CD14-positive monocyte (primary cell): ENCODE results near the gene RHCG. TPM values are rescaled to one million over a fixed set of nuclear protein-coding genes. Genes with fewer than 3 reads are reported as not detected.

Experiments
- DNase-seq, 3 donors: peaks; one replicate each; pipeline ENCODE4 v3.0.0-alpha.2; 2011 to 2022
- H2AFZ ChIP-seq: 2 replicates; pipeline ENCODE4 v1.6.0; 2012; ENCODE audit warnings: mild to moderate bottlenecking, low read depth, low read length, inconsistent platforms; ENCODE audit not compliant: insufficient read depth, poor library complexity, severe bottlenecking
- H3K27ac ChIP-seq, 2 donors: 1 replicate in 1 of 2; 2 replicates in 1 of 2; pipeline ENCODE4 v1.5.1; 2012 to 2013; ENCODE audit warnings: low read length in 2 of 2, control low read depth in 1 of 2, inconsistent platforms in 1 of 2, low read depth in 1 of 2, mild to moderate bottlenecking in 1 of 2
- H3K27me3 ChIP-seq, 2 donors: one replicate each; pipeline versions ENCODE4 v1.6.0 to v1.6.1; 2011 to 2013; ENCODE audit warnings: low read length in 2 of 2; ENCODE audit not compliant: control insufficient read depth in 2 of 2, insufficient read depth in 2 of 2
- H3K36me3 ChIP-seq, 2 donors: replicated peaks in 1 of 2; 1 replicate in 1 of 2; 2 replicates in 1 of 2; pipeline versions ENCODE4 v1.5.1 to v1.6.1; 2012 to 2013; ENCODE audit warnings: low read length in 2 of 2, control low read depth in 1 of 2, inconsistent platforms in 1 of 2, mild to moderate bottlenecking in 1 of 2; ENCODE audit not compliant: insufficient read depth in 2 of 2, control insufficient read depth in 1 of 2
- H3K4me1 ChIP-seq, 2 donors: 1 replicate in 1 of 2; 2 replicates in 1 of 2; pipeline versions ENCODE4 v1.5.1 to v1.6.1; 2012 to 2013; ENCODE audit warnings: low read length in 2 of 2, control low read depth in 1 of 2, inconsistent platforms in 1 of 2, mild to moderate bottlenecking in 1 of 2, moderate library complexity in 1 of 2; ENCODE audit not compliant: insufficient read depth in 2 of 2, control insufficient read depth in 1 of 2
- H3K4me2 ChIP-seq: replicated peaks from 2 replicates; pipeline ENCODE3; 2012; ENCODE audit warnings: low read length, moderate library complexity, mild to moderate bottlenecking; ENCODE audit not compliant: poor library complexity, severe bottlenecking; ENCODE audit errors: extremely low read depth
- H3K4me3 ChIP-seq, 3 experiments: fragments of 200-600 bp in 1 of 3; sonication (generic) in 1 of 3; replicated peaks in 1 of 3; 1 replicate in 2 of 3; 2 replicates in 1 of 3; pipeline ENCODE4 v1.5.1; 2011 to 2013; ENCODE audit warnings: low read length in 3 of 3, mild to moderate bottlenecking in 3 of 3, control low read depth in 2 of 3, low read depth in 2 of 3, inconsistent platforms in 1 of 3, moderate library complexity in 1 of 3
- H3K79me2 ChIP-seq: 2 replicates; pipeline ENCODE4 v1.6.0; 2012; ENCODE audit warnings: mild to moderate bottlenecking, control low read depth, inconsistent platforms, low read length, moderate library complexity; ENCODE audit not compliant: insufficient read depth
- H3K9ac ChIP-seq: 2 replicates; pipeline ENCODE4 v1.6.0; 2017; ENCODE audit warnings: low read length, mild to moderate bottlenecking; ENCODE audit not compliant: insufficient read depth, poor library complexity, severe bottlenecking
- H3K9me3 ChIP-seq, 2 donors: replicated peaks in 1 of 2; 1 replicate in 1 of 2; 2 replicates in 1 of 2; pipeline versions ENCODE4 v1.5.1 to v1.6.1; 2012 to 2013; ENCODE audit warnings: low read length in 2 of 2, control low read depth in 1 of 2; ENCODE audit not compliant: control insufficient read depth in 1 of 2, insufficient read depth in 1 of 2
- H4K20me1 ChIP-seq: 2 replicates; pipeline ENCODE4 v1.6.0; 2012; ENCODE audit warnings: mild to moderate bottlenecking, low read length, control low read depth, moderate library complexity; ENCODE audit not compliant: insufficient read depth
- H3K27ac Mint-ChIP-seq, 7 donors: one replicate each; pipeline ENCODE4 v1.8.0; 2020; ENCODE audit warnings: mild to moderate bottlenecking in 7 of 7, mixed read lengths in 7 of 7, moderate library complexity in 6 of 7, inconsistent platforms in 2 of 7
- H3K27me3 Mint-ChIP-seq, 3 donors: one replicate each; pipeline ENCODE4 v1.8.0; 2021 to 2022; ENCODE audit warnings: low read depth in 3 of 3, mild to moderate bottlenecking in 3 of 3, mixed read lengths in 3 of 3, moderate library complexity in 3 of 3, inconsistent platforms in 1 of 3
- H3K36me3 Mint-ChIP-seq, 2 donors: one replicate each; pipeline ENCODE4 v1.8.0; 2020; ENCODE audit warnings: mixed read lengths in 2 of 2, inconsistent platforms in 1 of 2, mild to moderate bottlenecking in 1 of 2
- H3K4me1 Mint-ChIP-seq: one replicate; pipeline ENCODE4 v1.8.0; 2020; ENCODE audit warnings: mild to moderate bottlenecking, mixed read lengths
- H3K4me3 Mint-ChIP-seq, 2 donors: one replicate each; pipeline ENCODE4 v1.8.0; 2020; ENCODE audit warnings: mild to moderate bottlenecking in 2 of 2, mixed read lengths in 2 of 2, moderate library complexity in 1 of 2
- H3K9me3 Mint-ChIP-seq, 7 donors: one replicate each; pipeline ENCODE4 v1.8.0; 2020 to 2022; ENCODE audit warnings: mixed read lengths in 7 of 7, mild to moderate bottlenecking in 6 of 7, moderate library complexity in 6 of 7, inconsistent platforms in 2 of 7
- CTCF ChIP-seq: fragments of 200-600 bp; IDR thresholded peaks from one replicate; pipeline ENCODE4 v1.8.0; 2022; ENCODE audit warnings: antibody characterized with exemption, mild to moderate bottlenecking
- WGBS: methylation state at CpG from one replicate; pipeline ENCODE4 v1.1.5; 2013; ENCODE audit warnings: missing lambda C conversion rate; ENCODE audit not compliant: insufficient coverage; 5-methylcytosine and 5-hydroxymethylcytosine counted together
- intact Hi-C, 2 donors: fragments of 100-400 bp; cut with micrococcal nuclease; formaldehyde crosslinking; loops; one replicate each; pipeline versions ENCODE4 v1.15.0 to v1.15.1; 2023
- polyA plus RNA-seq, 3 donors: library from polyadenylated mRNA; depleted of rRNA in 1 of 3; unstranded in 2 of 3; stranded (reverse) in 1 of 3; fragments of 300-500 nt in 2 of 3; fragments of >200 nt in 1 of 3; fragmentation: Illumina TruSeq in 2 of 3; gene quantifications; 1 replicate in 2 of 3; 2 replicates in 1 of 3; pipeline ENCODE4 v1.2.3, GENCODE V29; 2012 to 2021

Gene RHCG
- polyA plus RNA-seq, 3 donors: not detected

GRCh38 chr15:89442155-89442554 is 54.2 kb downstream of the RHCG start:
- intact Hi-C loops: no loop called here
- Histone ChIP-seq H3K4me1 (peaks cover 17 to 18% of the 10 kb centered on the region in 2 donors), H3K36me3 (no peaks in the 10 kb centered on the region), H3K4me3 (no peak overlapping the region), H3K27me3 (peaks cover 0 to 5% of the 10 kb centered on the region in 2 donors), H2AFZ (no peak overlapping the region), H3K9ac (no peak overlapping the region), H4K20me1 (no peaks in the 10 kb centered on the region), H3K79me2 (no peaks in the 10 kb centered on the region), H3K27ac (no peak overlapping the region), H3K9me3 (no peaks in the 10 kb centered on the region), H3K4me2 (no peak overlapping the region)
- 99% methylated on average over 8 of the region's 10 CpGs for WGBS
- TF ChIP-seq CTCF: no peak
- H3K4me1 Mint-ChIP-seq: peaks cover 14% of the 10 kb centered on the region
- H3K27me3 Mint-ChIP-seq: peaks cover 15 to 18% (median 16%) of the 10 kb centered on the region in 3 donors
- no peak overlapping the region for H3K27ac Mint-ChIP-seq
- H3K4me3 Mint-ChIP-seq: no peak overlapping the region
- no peak for DNase-seq
- H3K36me3 Mint-ChIP-seq: peaks cover 0 to 2% of the 10 kb centered on the region in 2 donors
- H3K9me3 Mint-ChIP-seq: peaks cover 0 to 2% (median 0%) of the 10 kb centered on the region in 7 donors

- Mint-ChIP-seq H3K4me1 (peaks cover 22% of the 10 kb centered on the region), H3K27me3 (peaks cover 15 to 23% (median 16%) of the 10 kb centered on the region in 3 donors), H3K4me3 (peak overlapping the region in 1 of 2 donors; percentile 57), H3K36me3 (peaks cover 0 to 2% of the 10 kb centered on the region in 2 donors), H3K9me3 (peaks cover 0 to 2% (median 0%) of the 10 kb centered on the region in 7 donors), H3K27ac (peak overlapping the region in 1 of 7 donors; percentile 76)
- H3K9ac ChIP-seq: no peak overlapping the region
- intact Hi-C loops: no loop called here
- WGBS: no CpG with 5 or more reads among the region's 3 CpGs
- H2AFZ ChIP-seq: no peak overlapping the region
- no peaks in the 10 kb centered on the region for H4K20me1 ChIP-seq
- peaks cover 0 to 5% of the 10 kb centered on the region in 2 donors for H3K27me3 ChIP-seq
- no peaks in the 10 kb centered on the region for H3K79me2 ChIP-seq
- no peaks in the 10 kb centered on the region for H3K9me3 ChIP-seq
- no peak overlapping the region for H3K27ac ChIP-seq
- peak overlapping the region; percentile 33 for H3K4me2 ChIP-seq
- H3K4me1 ChIP-seq: peaks cover 23% of the 10 kb centered on the region in 2 donors
- H3K36me3 ChIP-seq: no peaks in the 10 kb centered on the region
- peak; percentile 15 to 36 (median 27) for DNase-seq
- no peak for TF ChIP-seq CTCF
- peak overlapping the region in 1 of 3 experiments; percentile 20 for H3K4me3 ChIP-seq
These were observed 55.0 kb downstream of the RHCG start for GRCh38 chr15:89441295-89441812.
